Mesenchymal stem cell (in vitro differentiated cells and primary cell): ENCODE measurements around the gene ACOX2.
A peak's percentile ranks its signal among the peaks of the same experiment; 100 is the strongest.

Experiments
- DNase-seq: peaks from one replicate; pipeline ENCODE4 v3.0.0-alpha.2; 2013
- H2AFZ ChIP-seq: one replicate; pipeline ENCODE4 v1.6.1; 2013; ENCODE audit warnings: low read depth, mild to moderate bottlenecking, control low read depth, inconsistent platforms, low read length, moderate library complexity
- H2AK5ac ChIP-seq: 2 replicates; pipeline ENCODE4 v1.6.1; 2013; ENCODE audit warnings: low read length, moderate library complexity, mild to moderate bottlenecking, inconsistent platforms; ENCODE audit not compliant: severe bottlenecking
- H2BK120ac ChIP-seq: one replicate; pipeline ENCODE4 v1.6.1; 2013; ENCODE audit warnings: low read depth, mild to moderate bottlenecking, inconsistent platforms, low read length, moderate library complexity
- H2BK12ac ChIP-seq, 2 experiments: one replicate each; pipeline ENCODE4 v1.6.1; 2013; ENCODE audit warnings: inconsistent platforms in 2 of 2, low read length in 2 of 2, mild to moderate bottlenecking in 2 of 2, moderate library complexity in 2 of 2, control low read depth in 1 of 2
- H2BK15ac ChIP-seq: one replicate; pipeline ENCODE4 v1.6.1; 2013; ENCODE audit warnings: mild to moderate bottlenecking, low read depth, inconsistent platforms; ENCODE audit not compliant: poor library complexity, severe bottlenecking
- H2BK5ac ChIP-seq: 2 replicates; pipeline ENCODE4 v1.6.1; 2013; ENCODE audit warnings: low read depth, mild to moderate bottlenecking, low read length, control low read depth, inconsistent platforms; ENCODE audit not compliant: poor library complexity, severe bottlenecking
- H3K14ac ChIP-seq, 2 experiments: one replicate each; pipeline ENCODE4 v1.6.1; 2013; ENCODE audit warnings: inconsistent platforms in 2 of 2, low read length in 2 of 2, control low read depth in 1 of 2, mild to moderate bottlenecking in 1 of 2, moderate library complexity in 1 of 2
- H3K18ac ChIP-seq, 2 experiments: one replicate each; pipeline ENCODE4 v1.6.1; 2013; ENCODE audit warnings: inconsistent platforms in 2 of 2, low read length in 2 of 2, control low read depth in 1 of 2, low read depth in 1 of 2, mild to moderate bottlenecking in 1 of 2
- H3K23ac ChIP-seq, 2 experiments: one replicate each; pipeline ENCODE4 v1.6.1; 2013; ENCODE audit warnings: inconsistent platforms in 2 of 2, low read length in 2 of 2, mild to moderate bottlenecking in 2 of 2, moderate library complexity in 2 of 2, control low read depth in 1 of 2
- H3K27ac ChIP-seq: 2 replicates; pipeline ENCODE4 v1.5.1; 2013; ENCODE audit warnings: mild to moderate bottlenecking, moderate library complexity, low read length, control low read depth, inconsistent platforms; ENCODE audit not compliant: poor library complexity, severe bottlenecking
- H3K27me3 ChIP-seq, 2 experiments: 2 replicates each; pipeline versions ENCODE4 v1.6.1 to v1.7.0; 2013; ENCODE audit warnings: low read length in 2 of 2, mild to moderate bottlenecking in 2 of 2, moderate library complexity in 2 of 2, control low read depth in 1 of 2, inconsistent platforms in 1 of 2; ENCODE audit not compliant: control insufficient read depth in 1 of 2, insufficient read depth in 1 of 2
- H3K36me3 ChIP-seq, 2 experiments: 2 replicates each; pipeline versions ENCODE4 v1.6.1 to v1.7.0; 2013; ENCODE audit warnings: low read length in 2 of 2, control low read depth in 1 of 2, inconsistent platforms in 1 of 2, low read depth in 1 of 2, mild to moderate bottlenecking in 1 of 2; ENCODE audit not compliant: insufficient read depth in 2 of 2, control insufficient read depth in 1 of 2
- H3K4ac ChIP-seq, 2 experiments: one replicate each; pipeline ENCODE4 v1.6.1; 2013; ENCODE audit warnings: inconsistent platforms in 2 of 2, low read length in 2 of 2, mild to moderate bottlenecking in 2 of 2, moderate library complexity in 2 of 2, control low read depth in 1 of 2, low read depth in 1 of 2
- H3K4me1 ChIP-seq: 2 replicates; pipeline ENCODE4 v1.6.1; 2013; ENCODE audit warnings: low read depth, low read length, control low read depth; ENCODE audit not compliant: control insufficient read depth, insufficient read depth
- H3K4me2 ChIP-seq: 2 replicates; pipeline ENCODE4 v1.6.1; 2013; ENCODE audit warnings: low read length, mild to moderate bottlenecking, inconsistent platforms; ENCODE audit not compliant: poor library complexity, severe bottlenecking
- H3K4me3 ChIP-seq, 2 experiments: 2 replicates each; pipeline versions ENCODE4 v1.5.1 to v1.7.0; 2013; ENCODE audit warnings: low read length in 2 of 2, mild to moderate bottlenecking in 2 of 2, control low read depth in 1 of 2, low read depth in 1 of 2; ENCODE audit not compliant: insufficient read depth in 1 of 2
- H3K79me1 ChIP-seq: replicated peaks from 2 replicates; pipeline ENCODE4 v1.6.1; 2013; ENCODE audit warnings: mild to moderate bottlenecking, control low read depth, low read length, inconsistent platforms; ENCODE audit not compliant: poor library complexity, severe bottlenecking
- H3K9ac ChIP-seq: 2 replicates; pipeline ENCODE4 v1.7.0; 2013; ENCODE audit warnings: mild to moderate bottlenecking, low read length, moderate library complexity
- H3K9me3 ChIP-seq: 2 replicates; pipeline ENCODE4 v1.7.0; 2013; ENCODE audit warnings: mild to moderate bottlenecking, low read length; ENCODE audit not compliant: control insufficient read depth
- H4K8ac ChIP-seq: one replicate; pipeline ENCODE4 v1.6.1; 2013; ENCODE audit warnings: inconsistent platforms, mild to moderate bottlenecking, low read length, moderate library complexity
- H4K91ac ChIP-seq: one replicate; pipeline ENCODE4 v1.6.1; 2013; ENCODE audit warnings: mild to moderate bottlenecking, low read length, inconsistent platforms
- WGBS: methylation state at CpG from one replicate; pipeline ENCODE4 v1.1.7; 2013; ENCODE audit warnings: mixed read lengths; 5-methylcytosine and 5-hydroxymethylcytosine counted together

ACOX2 gene

DNA sequence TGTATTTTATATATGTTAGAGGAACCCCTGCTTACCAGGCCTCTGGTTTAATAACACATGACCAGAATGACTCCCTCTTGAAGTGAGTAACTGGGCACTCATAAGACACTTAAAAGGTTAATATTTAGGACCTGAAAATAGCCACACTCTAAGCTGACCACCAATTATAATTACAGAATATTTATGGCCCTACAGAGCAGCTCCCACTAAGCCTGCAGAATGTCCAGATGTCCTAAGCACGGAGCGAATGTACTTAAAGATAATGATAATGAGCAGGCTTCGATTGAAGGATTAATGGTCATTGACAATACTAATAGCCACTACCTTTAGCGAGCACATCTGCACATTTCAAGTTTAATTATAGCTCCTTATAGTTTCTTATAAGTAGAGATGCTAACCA, 67.9 kb downstream of the ACOX2 start:
- no peak overlapping the region for H2AK5ac ChIP-seq
- H3K36me3 ChIP-seq = no peaks in the 10 kb centered on the region
- H3K9me3 ChIP-seq = no peaks in the 10 kb centered on the region
- no peaks in the 10 kb centered on the region for H3K27me3 ChIP-seq
- H3K79me1 ChIP-seq = no peaks in the 10 kb centered on the region
- no peak overlapping the region for H3K27ac ChIP-seq
- H3K4me2 ChIP-seq = no peak overlapping the region
- WGBS = no CpG with 5 or more reads among the region's 4 CpGs
- H2BK12ac ChIP-seq = no peak overlapping the region
- no peak overlapping the region for H2AFZ ChIP-seq
- no peak overlapping the region for H2BK5ac ChIP-seq
- no peak overlapping the region for H4K91ac ChIP-seq
- H3K23ac ChIP-seq = no peak overlapping the region
- no peak overlapping the region for H3K4ac ChIP-seq
- H3K4me3 ChIP-seq = no peak overlapping the region
- no peak overlapping the region for H3K14ac ChIP-seq
- H4K8ac ChIP-seq = no peak overlapping the region
- H3K9ac ChIP-seq = no peak overlapping the region
- peak; percentile 60 for DNase-seq
- H3K4me1 ChIP-seq = peaks cover 17% of the 10 kb centered on the region
- H3K18ac ChIP-seq = no peak overlapping the region
- H2BK120ac ChIP-seq = no peak overlapping the region
- no peak overlapping the region for H2BK15ac ChIP-seq

- Histone ChIP-seq H3K9me3 (no peaks in the 10 kb centered on the region), H2BK120ac (no peak overlapping the region), H2BK5ac (no peak overlapping the region), H4K91ac (no peak overlapping the region), H2AK5ac (no peak overlapping the region), H3K4me3 (no peak overlapping the region), H2AFZ (no peak overlapping the region), H3K4me2 (no peak overlapping the region), H3K14ac (no peak overlapping the region), H3K79me1 (no peaks in the 10 kb centered on the region), H2BK12ac (no peak overlapping the region), H3K36me3 (no peaks in the 10 kb centered on the region), H3K27ac (no peak overlapping the region), H3K27me3 (no peaks in the 10 kb centered on the region), H3K4ac (no peak overlapping the region), H3K4me1 (peaks cover 21% of the 10 kb centered on the region), H3K9ac (no peak overlapping the region), H4K8ac (no peak overlapping the region), H2BK15ac (no peak overlapping the region), H3K18ac (no peak overlapping the region), H3K23ac (no peak overlapping the region)
- DNase-seq = no peak
- 97% methylated on average over 4 of the region's 4 CpGs for WGBS
Observed at GRCh38 chr3:58466899-58467563, 70.0 kb downstream of the ACOX2 start.

DNA sequence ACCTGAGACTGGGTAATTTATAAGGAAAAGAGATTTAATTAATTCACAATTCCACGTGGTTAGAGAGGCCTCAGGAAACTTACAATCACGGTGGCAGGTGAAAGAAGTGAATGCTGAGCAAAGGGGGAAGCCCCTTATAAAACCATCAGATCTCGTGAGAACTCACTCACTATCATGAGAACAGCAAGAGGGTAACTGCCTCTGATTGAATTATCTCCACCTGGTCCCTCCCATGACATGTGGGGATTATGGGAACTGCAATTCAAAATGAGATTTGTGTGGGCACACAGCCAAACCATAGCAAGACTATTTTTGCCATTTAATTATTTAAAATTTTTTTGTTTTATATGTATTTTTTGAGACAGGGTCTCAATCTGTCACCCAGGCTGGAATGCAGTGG, 72.1 kb downstream of the ACOX2 start:
- H2BK15ac ChIP-seq = no peak overlapping the region
- H3K14ac ChIP-seq = no peak overlapping the region
- peaks cover 7% of the 10 kb centered on the region for H3K4me1 ChIP-seq
- no peak for DNase-seq
- H3K9ac ChIP-seq = no peak overlapping the region
- no peaks in the 10 kb centered on the region for H3K79me1 ChIP-seq
- 92% methylated on average over 2 of the region's 3 CpGs for WGBS
- H3K27ac ChIP-seq = no peak overlapping the region
- no peak overlapping the region for H3K4me3 ChIP-seq
- no peak overlapping the region for H4K91ac ChIP-seq
- no peak overlapping the region for H2AK5ac ChIP-seq
- H3K9me3 ChIP-seq = no peaks in the 10 kb centered on the region
- H2AFZ ChIP-seq = no peak overlapping the region
- no peak overlapping the region for H3K4me2 ChIP-seq
- no peak overlapping the region for H3K23ac ChIP-seq
- no peak overlapping the region for H3K18ac ChIP-seq
- H2BK120ac ChIP-seq = no peak overlapping the region
- no peaks in the 10 kb centered on the region for H3K36me3 ChIP-seq
- H3K4ac ChIP-seq = no peak overlapping the region
- no peaks in the 10 kb centered on the region for H3K27me3 ChIP-seq
- H2BK12ac ChIP-seq = no peak overlapping the region
- H2BK5ac ChIP-seq = no peak overlapping the region
- H4K8ac ChIP-seq = no peak overlapping the region

GRCh38 chr3:58463942-58464271, 73.1 kb downstream of the ACOX2 start:
- no peak overlapping the region for H3K27ac ChIP-seq
- H4K91ac ChIP-seq = no peak overlapping the region
- H3K36me3 ChIP-seq = no peaks in the 10 kb centered on the region
- no peak overlapping the region for H2BK5ac ChIP-seq
- no peak overlapping the region for H4K8ac ChIP-seq
- peaks cover 7% of the 10 kb centered on the region for H3K4me1 ChIP-seq
- DNase-seq = no peak
- no peak overlapping the region for H3K18ac ChIP-seq
- peak overlapping the region; percentile 13 for H3K9ac ChIP-seq
- H3K9me3 ChIP-seq = no peaks in the 10 kb centered on the region
- H3K4ac ChIP-seq = no peak overlapping the region
- no peak overlapping the region for H2BK12ac ChIP-seq
- H3K14ac ChIP-seq = no peak overlapping the region
- H3K79me1 ChIP-seq = no peaks in the 10 kb centered on the region
- no peak overlapping the region for H2BK120ac ChIP-seq
- H3K4me3 ChIP-seq = peak overlapping the region in 1 of 2 experiments; percentile 52
- H2AK5ac ChIP-seq = no peak overlapping the region
- peak overlapping the region; percentile 43 for H3K4me2 ChIP-seq
- no peak overlapping the region for H2AFZ ChIP-seq
- WGBS = 35% methylated on average over 3 of the region's 5 CpGs
- H3K27me3 ChIP-seq = no peaks in the 10 kb centered on the region
- no peak overlapping the region for H3K23ac ChIP-seq
- no peak overlapping the region for H2BK15ac ChIP-seq
